BLaER1 treated with 17β-estradiol and CSF1 and Interleukin-3, amounts not matched to agents 10 nM and 100 nM (cell line): ENCODE measurements around the gene TAS2R4.

ENCODE experiments used
- H3K27ac ChIP-seq, 11 experiments: shearing (Covaris generic); formaldehyde crosslinking; 2 replicates each; pipeline ENCODE4 v1.8.1; 2022
- H3K27me3 ChIP-seq, 11 experiments: shearing (Covaris generic); formaldehyde crosslinking; 2 replicates each; pipeline ENCODE4 v1.8.1; 2022
- H3K36me3 ChIP-seq, 11 experiments: shearing (Covaris generic); formaldehyde crosslinking; 2 replicates each; pipeline ENCODE4 v1.8.1; 2022
- H3K4me1 ChIP-seq, 10 experiments: shearing (Covaris generic); formaldehyde crosslinking; 2 replicates each; pipeline ENCODE4 v1.8.1; 2022
- H3K4me2 ChIP-seq, 11 experiments: shearing (Covaris generic); formaldehyde crosslinking; 2 replicates each; pipeline ENCODE4 v1.8.1; 2022
- H3K4me3 ChIP-seq, 10 experiments: shearing (Covaris generic); formaldehyde crosslinking; 2 replicates each; pipeline ENCODE4 v1.8.1; 2022
- H3K9ac ChIP-seq, 11 experiments: shearing (Covaris generic); formaldehyde crosslinking; 2 replicates each; pipeline ENCODE4 v1.8.1; 2022
- H3K9me3 ChIP-seq, 11 experiments: shearing (Covaris generic); formaldehyde crosslinking; replicated peaks in 1 of 11; 2 replicates each; pipeline ENCODE4 v1.8.1; 2022
- H4K20me1 ChIP-seq, 11 experiments: shearing (Covaris generic); formaldehyde crosslinking; 2 replicates each; pipeline ENCODE4 v1.8.1; 2022
- Cebpa-rat ChIP-seq, 11 experiments: shearing (Covaris generic); IDR thresholded peaks; 2 replicates each; pipeline ENCODE4 v1.8.1; 2022

Gene TAS2R4

GRCh38 chr7:141776374-141776773 lies at the start of gene TAS2R4:
TSS of gene TAS2R4 (plus strand) at chr7:141776674. CDS start at chr7:141778489, 1,815 bp downstream.
- Histone ChIP-seq H3K9me3 (peaks cover 0 to 17% (median 11%) of the 10 kb centered on the region in 11 experiments; a peak in 14 of 22 replicates), H3K4me1 (no peaks in the 10 kb centered on the region), H3K36me3 (peaks cover 40 to 65% (median 50%) of the 10 kb centered on the region in 11 experiments), H3K27me3 (no peaks in the 10 kb centered on the region), H4K20me1 (no peaks in the 10 kb centered on the region; a peak in 1 of 22 replicates), H3K4me3 (no peak within 1 kb of the TSS), H3K27ac (no peak within 1 kb of the TSS), H3K4me2 (no peak within 1 kb of the TSS), H3K9ac (no peak within 1 kb of the TSS)
- no peak for TF ChIP-seq Cebpa-rat (IDR thresholded peaks at IDR 0.05)

GRCh38 chr7:141729020-141729419 lies 47.5 kb upstream of the TAS2R4 start:
- H3K27ac ChIP-seq, result no peak overlapping the region
- H3K27me3 ChIP-seq, result no peaks in the 10 kb centered on the region
- H3K4me2 ChIP-seq, result no peak overlapping the region
- H3K4me1 ChIP-seq, result no peaks in the 10 kb centered on the region
- no peaks in the 10 kb centered on the region for H3K36me3 ChIP-seq
- TF ChIP-seq Cebpa-rat (IDR thresholded peaks at IDR 0.05), result no peak
- H3K9me3 ChIP-seq, result no peaks in the 10 kb centered on the region
- no peak overlapping the region for H3K4me3 ChIP-seq
- H3K9ac ChIP-seq, result no peak overlapping the region
- no peaks in the 10 kb centered on the region for H4K20me1 ChIP-seq

GRCh38 chr7:141731476-141732149 lies 44.9 kb upstream of the TAS2R4 start:
- Histone ChIP-seq H3K4me3 (no peak overlapping the region), H3K9ac (no peak overlapping the region), H3K9me3 (no peaks in the 10 kb centered on the region), H3K27ac (no peak overlapping the region), H3K4me2 (no peak overlapping the region), H3K27me3 (no peaks in the 10 kb centered on the region), H3K4me1 (peaks cover 0 to 2% (median 0%) of the 10 kb centered on the region in 10 experiments; a peak in 3 of 20 replicates), H3K36me3 (no peaks in the 10 kb centered on the region), H4K20me1 (no peaks in the 10 kb centered on the region)
- TF ChIP-seq Cebpa-rat (IDR thresholded peaks at IDR 0.05), result peak in 1 of 11 experiments; percentile 34; a peak in 1 of 22 replicates

- Histone ChIP-seq H3K4me2 (peak overlapping the region; percentile 74 to 96 (median 87)), H4K20me1 (peaks cover 0 to 23% (median 0%) of the 10 kb centered on the region in 11 experiments; a peak in 5 of 22 replicates), H3K27me3 (no peaks in the 10 kb centered on the region), H3K4me3 (peak overlapping the region; percentile 67 to 92 (median 82)), H3K36me3 (peaks cover 28 to 33% (median 31%) of the 10 kb centered on the region in 11 experiments), H3K9ac (peak overlapping the region; percentile 82 to 93 (median 88)), H3K4me1 (peaks cover 19 to 36% (median 27%) of the 10 kb centered on the region in 10 experiments), H3K9me3 (no peaks in the 10 kb centered on the region), H3K27ac (peak overlapping the region; percentile 61 to 94 (median 90))
- peak in 3 of 11 experiments; percentile 8 to 30 (median 16); a peak in 3 of 22 replicates for TF ChIP-seq Cebpa-rat (IDR thresholded peaks at IDR 0.05)
Observed at GRCh38 chr7:141737118-141737835, 39.2 kb upstream of the TAS2R4 start.

GRCh38 chr7:141737836-141738591 lies 38.5 kb upstream of the TAS2R4 start, which contains the start of gene SSBP1:
TSS of gene SSBP1 (plus strand) at chr7:141738358. CDS start at chr7:141739167, 809 bp downstream.
- H3K27me3 ChIP-seq, result no peaks in the 10 kb centered on the region
- H3K27ac ChIP-seq, result peak within 1 kb of the TSS; percentile 61 to 94 (median 90)
- no peak for TF ChIP-seq Cebpa-rat (IDR thresholded peaks at IDR 0.05)
- peaks cover 0 to 31% (median 0%) of the 10 kb centered on the region in 11 experiments; a peak in 6 of 22 replicates for H4K20me1 ChIP-seq
- H3K4me3 ChIP-seq, result peak within 1 kb of the TSS; percentile 67 to 92 (median 82)
- no peaks in the 10 kb centered on the region for H3K9me3 ChIP-seq
- peak within 1 kb of the TSS; percentile 81 to 96 (median 90) for H3K4me2 ChIP-seq
- peak within 1 kb of the TSS; percentile 82 to 93 (median 88) for H3K9ac ChIP-seq
- H3K36me3 ChIP-seq, result peaks cover 35 to 40% (median 38%) of the 10 kb centered on the region in 11 experiments
- H3K4me1 ChIP-seq, result peaks cover 19 to 36% (median 27%) of the 10 kb centered on the region in 10 experiments

- Histone ChIP-seq H3K9me3 (no peaks in the 10 kb centered on the region), H4K20me1 (peaks cover 0 to 36% (median 4%) of the 10 kb centered on the region in 11 experiments; a peak in 6 of 22 replicates), H3K4me1 (peaks cover 19 to 36% (median 27%) of the 10 kb centered on the region in 10 experiments), H3K36me3 (peaks cover 41 to 46% (median 44%) of the 10 kb centered on the region in 11 experiments), H3K9ac (peak overlapping the region; percentile 74 to 93 (median 88)), H3K4me2 (peak overlapping the region; percentile 81 to 94 (median 84)), H3K4me3 (peak overlapping the region; percentile 67 to 92 (median 82)), H3K27me3 (no peaks in the 10 kb centered on the region), H3K27ac (peak overlapping the region; percentile 61 to 94 (median 90))
- no peak for TF ChIP-seq Cebpa-rat (IDR thresholded peaks at IDR 0.05)
Observed at GRCh38 chr7:141738592-141739013, 37.9 kb upstream of the TAS2R4 start.

GRCh38 chr7:141739250-141739649 lies 37.2 kb upstream of the TAS2R4 start:
- peak overlapping the region in 9 of 11 experiments; percentile 84 to 94 (median 91); a peak in 15 of 22 replicates for H3K27ac ChIP-seq
- H3K36me3 ChIP-seq, result peaks cover 48 to 52% (median 51%) of the 10 kb centered on the region in 11 experiments
- no peak for TF ChIP-seq Cebpa-rat (IDR thresholded peaks at IDR 0.05)
- H3K4me3 ChIP-seq, result peak overlapping the region; percentile 67 to 92 (median 82)
- H3K9me3 ChIP-seq, result no peaks in the 10 kb centered on the region
- H3K4me1 ChIP-seq, result peaks cover 19 to 36% (median 27%) of the 10 kb centered on the region in 10 experiments
- peaks cover 0 to 36% (median 4%) of the 10 kb centered on the region in 11 experiments; a peak in 6 of 22 replicates for H4K20me1 ChIP-seq
- peak overlapping the region; percentile 74 to 93 (median 88) for H3K9ac ChIP-seq
- H3K27me3 ChIP-seq, result no peaks in the 10 kb centered on the region
- peak overlapping the region; percentile 81 to 94 (median 84) for H3K4me2 ChIP-seq

- no peak for TF ChIP-seq Cebpa-rat (IDR thresholded peaks at IDR 0.05)
- H4K20me1 ChIP-seq, result peaks cover 0 to 43% (median 4%) of the 10 kb centered on the region in 11 experiments; a peak in 6 of 22 replicates
- peaks cover 73 to 82% (median 79%) of the 10 kb centered on the region in 11 experiments for H3K36me3 ChIP-seq
Observed at GRCh38 chr7:141742229-141742628, 34.2 kb upstream of the TAS2R4 start.

More at GRCh38 chr7:141742229-141742628, 34.2 kb upstream of the TAS2R4 start:
- H3K4me3 ChIP-seq, result no peak overlapping the region
- H3K4me2 ChIP-seq, result no peak overlapping the region
- H3K4me1 ChIP-seq, result peaks cover 16 to 29% (median 24%) of the 10 kb centered on the region in 10 experiments
- no peak overlapping the region for H3K9ac ChIP-seq
- no peak overlapping the region for H3K27ac ChIP-seq
- H3K27me3 ChIP-seq, result no peaks in the 10 kb centered on the region
- H3K9me3 ChIP-seq, result no peaks in the 10 kb centered on the region
